Adipose tissue (tissue), 3 donors: ENCODE measurements around the gene CBR3. TPM values are rescaled to one million over a fixed set of nuclear protein-coding genes. Genes with fewer than 3 reads are reported as not detected.
A peak's percentile ranks its signal among the peaks of the same experiment; 100 is the strongest.
"Not testable (repeated sequence)": the region's sequence is repeated elsewhere in the genome, so short reads cannot be mapped to it uniquely, and the experiment has no call there.

ENCODE experiments used
- H3K27ac ChIP-seq: one replicate; pipeline ENCODE4 v1.5.1; 2013; ENCODE audit warnings: low read depth, low read length
- WGBS, 3 donors: extraction: QIAGEN DNeasy Blood & Tissue Kit; methylation state at CpG; one replicate each; pipeline ENCODE4 v1.1.7; 2013; 5-methylcytosine and 5-hydroxymethylcytosine counted together
- polyA plus RNA-seq, 3 donors: library from polyadenylated mRNA; stranded (reverse); fragments of 200-250 nt; gene quantifications; one replicate each; pipeline ENCODE4 v1.2.3, GENCODE V29; 2013
- donor health status: healthy with polysubstance abuse.
- donor health status: Bipolar disorder and iron deficiency.
- donor health status: healthy.

The CBR3 gene
- polyA plus RNA-seq, 3 donors = 1.6 to 28.8 (median 21.3) TPM

GRCh38 chr21:36113647-36114428 is 21.0 kb upstream of the CBR3 start:
- H3K27ac ChIP-seq = no peak overlapping the region
- 43 to 53% (median 47%) methylated on average over 17 of the region's 17 CpGs for WGBS, 3 donors

- H3K27ac ChIP-seq = no peak overlapping the region
- 75 to 91% (median 82%) methylated on average over 5 to 6 of the region's 6 CpGs for WGBS, 3 donors
Measured at GRCh38 chr21:36115138-36115730, 19.6 kb upstream of the CBR3 start.

GRCh38 chr21:36117286-36117741 is 17.6 kb upstream of the CBR3 start:
- WGBS, 3 donors = 72 to 78% (median 73%) methylated on average over 2 of the region's 2 CpGs
- H3K27ac ChIP-seq = no peak overlapping the region

- 71 to 82% (median 77%) methylated on average over 7 of the region's 7 CpGs for WGBS, 3 donors
- no peak overlapping the region for H3K27ac ChIP-seq
Measured at GRCh38 chr21:36120304-36120888, 14.5 kb upstream of the CBR3 start.

- 37 to 65% (median 57%) methylated on average over 4 of the region's 4 CpGs for WGBS, 3 donors
- H3K27ac ChIP-seq = no peak overlapping the region
Measured at GRCh38 chr21:36122977-36123376, 11.9 kb upstream of the CBR3 start.

- 71 to 94% (median 92%) methylated on average over 2 of the region's 2 CpGs for WGBS, 3 donors
- no peak overlapping the region for H3K27ac ChIP-seq
Measured at GRCh38 chr21:36124395-36124794, 10.5 kb upstream of the CBR3 start.

GRCh38 chr21:36125512-36126207 is 9.2 kb upstream of the CBR3 start:
- 31 to 36% (median 32%) methylated on average over 9 of the region's 9 CpGs for WGBS, 3 donors
- H3K27ac ChIP-seq = no peak overlapping the region

GRCh38 chr21:36126208-36126565 is 8.7 kb upstream of the CBR3 start:
- H3K27ac ChIP-seq = no peak overlapping the region

- WGBS, 3 donors = 95 to 98% (median 96%) methylated on average over 5 of the region's 5 CpGs
- H3K27ac ChIP-seq = no peak overlapping the region
Measured at GRCh38 chr21:36126621-36127110, 8.2 kb upstream of the CBR3 start.

- 87 to 92% (median 89%) methylated on average over 10 of the region's 10 CpGs for WGBS, 3 donors
- H3K27ac ChIP-seq = no peak overlapping the region
Measured at GRCh38 chr21:36127250-36127904, 7.5 kb upstream of the CBR3 start.

GRCh38 chr21:36127977-36128376 is 6.9 kb upstream of the CBR3 start:
- no peak overlapping the region for H3K27ac ChIP-seq
- 66 to 85% (median 67%) methylated on average over 5 of the region's 5 CpGs for WGBS, 3 donors

GRCh38 chr21:36129219-36129618 is 5.7 kb upstream of the CBR3 start:
- H3K27ac ChIP-seq = no peak overlapping the region

GRCh38 chr21:36130414-36130762 is 4.5 kb upstream of the CBR3 start:
- not testable (repeated sequence) for H3K27ac ChIP-seq
- WGBS, 3 donors = 16 to 33% (median 23%) methylated on average over 9 of the region's 18 CpGs

More at GRCh38 chr21:36129219-36129618, 5.7 kb upstream of the CBR3 start:
- WGBS, 3 donors = 42 to 77% (median 43%) methylated on average over 2 of the region's 2 CpGs

- 87 to 91% (median 90%) methylated on average over 5 of the region's 5 CpGs for WGBS, 3 donors
- H3K27ac ChIP-seq = not testable (repeated sequence)
Measured at GRCh38 chr21:36130839-36131238, 4.0 kb upstream of the CBR3 start.

- no peak overlapping the region for H3K27ac ChIP-seq
- WGBS, 3 donors = 82 to 94% (median 82%) methylated on average over 8 of the region's 8 CpGs
Measured at GRCh38 chr21:36132696-36133095, 2.2 kb upstream of the CBR3 start.

GRCh38 chr21:36135391-36136102 is 668 bp downstream of the CBR3 start:
- H3K27ac ChIP-seq = peak overlapping the region; percentile 19
- 0 to 1% (median 0%) methylated on average over 59 to 60 of the region's 60 CpGs for whole genome bisulfite sequencing, 3 donors

GRCh38 chr21:36139791-36140190 is 4.9 kb downstream of the CBR3 start:
- H3K27ac ChIP-seq = not testable (repeated sequence)
- WGBS, 3 donors = 92 to 96% (median 94%) methylated on average over 13 of the region's 13 CpGs

- 9 to 22% (median 21%) methylated on average over 6 of the region's 6 CpGs for WGBS, 3 donors
- no peak overlapping the region for H3K27ac ChIP-seq
Measured at GRCh38 chr21:36141513-36141925, 6.6 kb downstream of the CBR3 start.
